Measurements from ENCODE around the gene NF2.

NF2 gene

GRCh38 chr22:29635734-29636357, 32.4 kb downstream of the NF2 start:
- H3K9me3 ChIP-seq: no peaks in the 10 kb centered on the region
- peaks cover 4% of the 10 kb centered on the region for H3K36me3 ChIP-seq

GRCh38 chr22:29636751-29637150, 33.3 kb downstream of the NF2 start:
- Histone ChIP-seq H3K4me3 (ENCODE audit: low read depth in 1 of 2, low read length in 1 of 2) (no peak overlapping the region), H3K9me3 (no peaks in the 10 kb centered on the region), H3K27me3 (no peaks in the 10 kb centered on the region), H3K36me3 (peaks cover 4% of the 10 kb centered on the region), H3K27ac (no peak overlapping the region), H3K4me1 (ENCODE audit: control insufficient read depth in 1 of 2, insufficient read depth in 1 of 2, low read depth in 1 of 2, low read length in 1 of 2) (peaks cover 0 to 16% of the 10 kb centered on the region in 2 experiments)
- no peak for TF ChIP-seq CTCF (IDR thresholded peaks at IDR 0.05)

More at GRCh38 chr22:29635734-29636357, 32.4 kb downstream of the NF2 start:
- Histone ChIP-seq H3K4me1 (ENCODE audit: control insufficient read depth in 1 of 2, insufficient read depth in 1 of 2, low read depth in 1 of 2, low read length in 1 of 2) (peaks cover 0 to 7% of the 10 kb centered on the region in 2 experiments), H3K27me3 (no peaks in the 10 kb centered on the region), H3K4me3 (ENCODE audit: low read depth in 1 of 2, low read length in 1 of 2) (no peak overlapping the region), H3K27ac (no peak overlapping the region)
- TF ChIP-seq CTCF (IDR thresholded peaks at IDR 0.05): no peak

GRCh38 chr22:29637181-29637580, 33.7 kb downstream of the NF2 start:
- TF ChIP-seq CTCF (IDR thresholded peaks at IDR 0.05): no peak
- Histone ChIP-seq H3K4me3 (ENCODE audit: low read depth in 1 of 2, low read length in 1 of 2) (no peak overlapping the region), H3K27ac (no peak overlapping the region), H3K9me3 (no peaks in the 10 kb centered on the region), H3K4me1 (ENCODE audit: control insufficient read depth in 1 of 2, insufficient read depth in 1 of 2, low read depth in 1 of 2, low read length in 1 of 2) (peaks cover 0 to 16% of the 10 kb centered on the region in 2 experiments), H3K27me3 (no peaks in the 10 kb centered on the region), H3K36me3 (peaks cover 4% of the 10 kb centered on the region)

- Histone ChIP-seq H3K4me3 (ENCODE audit: low read depth in 1 of 2, low read length in 1 of 2) (no peak overlapping the region), H3K27me3 (no peaks in the 10 kb centered on the region)
Observed at GRCh38 chr22:29638678-29639077, 35.2 kb downstream of the NF2 start.

GRCh38 chr22:29639096-29639495, 35.7 kb downstream of the NF2 start:
- TF ChIP-seq CTCF (IDR thresholded peaks at IDR 0.05): no peak
- H3K9me3 ChIP-seq: no peaks in the 10 kb centered on the region
- no peaks in the 10 kb centered on the region for H3K27me3 ChIP-seq
- H3K4me3 ChIP-seq (ENCODE audit: low read depth in 1 of 2, low read length in 1 of 2): no peak overlapping the region
- H3K36me3 ChIP-seq: peaks cover 4% of the 10 kb centered on the region
- H3K27ac ChIP-seq: no peak overlapping the region
- H3K4me1 ChIP-seq (ENCODE audit: control insufficient read depth in 1 of 2, insufficient read depth in 1 of 2, low read depth in 1 of 2, low read length in 1 of 2): peaks cover 0 to 12% of the 10 kb centered on the region in 2 experiments

More at GRCh38 chr22:29638678-29639077, 35.2 kb downstream of the NF2 start:
- Histone ChIP-seq H3K4me1 (ENCODE audit: control insufficient read depth in 1 of 2, insufficient read depth in 1 of 2, low read depth in 1 of 2, low read length in 1 of 2) (peaks cover 0 to 12% of the 10 kb centered on the region in 2 experiments), H3K36me3 (peaks cover 4% of the 10 kb centered on the region), H3K9me3 (no peaks in the 10 kb centered on the region), H3K27ac (no peak overlapping the region)
- TF ChIP-seq CTCF (IDR thresholded peaks at IDR 0.05): no peak
